ENCODE data around the gene HYAL3. TPM values are rescaled to one million over a fixed set of nuclear protein-coding genes. Genes with fewer than 3 reads are reported as not detected.
A peak's percentile ranks its signal among the peaks of the same experiment; 100 is the strongest.

Gene HYAL3
- total and polyA plus RNA-seq, 2 of the 13 experiments (the other 11 are each of a cell fraction or from before 2014, with no cell fraction given) = 5.5 to 10.4 TPM

- TF ChIP-seq ELF3 (CRISPR knock-in tag; IDR thresholded peaks at IDR 0.05) = no peak
- TF ChIP-seq POLR2AphosphoS2 (IDR thresholded peaks at IDR 0.05; ENCODE audit: low read depth, low read length) = 0 out of 2 replicates have a peak, but pooled peaks have one; percentile 6
- no peak for TF ChIP-seq ZNF850 (CRISPR knock-in tag; conservative IDR thresholded peaks at IDR 0.05)
- TF ChIP-seq ELF4 (CRISPR knock-in tag; IDR thresholded peaks at IDR 0.05; ENCODE audit: borderline replicate concordance) = peak; percentile 15; the same call in 1 of the 2 replicates
- no peak for TF ChIP-seq KDM5B (CRISPR knock-in tag; IDR thresholded peaks at IDR 0.05; ENCODE audit: borderline replicate concordance)
- TF ChIP-seq ZNF484 (CRISPR knock-in tag; IDR thresholded peaks at IDR 0.05; ENCODE audit: borderline replicate concordance, low read depth) = 0 out of 2 replicates have a peak, but pooled peaks have one; percentile 9
- peak in 1 of 2 experiments; percentile 5; a peak in 1 of 4 replicates for TF ChIP-seq POLR2A (IDR thresholded peaks at IDR 0.05; ENCODE audit: insufficient read depth in 1 of 2, low read depth in 2 of 2, low read length in 2 of 2)
- TF ChIP-seq ZNF547 (CRISPR knock-in tag; IDR thresholded peaks at IDR 0.05) = 0 out of 2 replicates have a peak, but pooled peaks have one; percentile 2
- TF ChIP-seq, protein P1, sequence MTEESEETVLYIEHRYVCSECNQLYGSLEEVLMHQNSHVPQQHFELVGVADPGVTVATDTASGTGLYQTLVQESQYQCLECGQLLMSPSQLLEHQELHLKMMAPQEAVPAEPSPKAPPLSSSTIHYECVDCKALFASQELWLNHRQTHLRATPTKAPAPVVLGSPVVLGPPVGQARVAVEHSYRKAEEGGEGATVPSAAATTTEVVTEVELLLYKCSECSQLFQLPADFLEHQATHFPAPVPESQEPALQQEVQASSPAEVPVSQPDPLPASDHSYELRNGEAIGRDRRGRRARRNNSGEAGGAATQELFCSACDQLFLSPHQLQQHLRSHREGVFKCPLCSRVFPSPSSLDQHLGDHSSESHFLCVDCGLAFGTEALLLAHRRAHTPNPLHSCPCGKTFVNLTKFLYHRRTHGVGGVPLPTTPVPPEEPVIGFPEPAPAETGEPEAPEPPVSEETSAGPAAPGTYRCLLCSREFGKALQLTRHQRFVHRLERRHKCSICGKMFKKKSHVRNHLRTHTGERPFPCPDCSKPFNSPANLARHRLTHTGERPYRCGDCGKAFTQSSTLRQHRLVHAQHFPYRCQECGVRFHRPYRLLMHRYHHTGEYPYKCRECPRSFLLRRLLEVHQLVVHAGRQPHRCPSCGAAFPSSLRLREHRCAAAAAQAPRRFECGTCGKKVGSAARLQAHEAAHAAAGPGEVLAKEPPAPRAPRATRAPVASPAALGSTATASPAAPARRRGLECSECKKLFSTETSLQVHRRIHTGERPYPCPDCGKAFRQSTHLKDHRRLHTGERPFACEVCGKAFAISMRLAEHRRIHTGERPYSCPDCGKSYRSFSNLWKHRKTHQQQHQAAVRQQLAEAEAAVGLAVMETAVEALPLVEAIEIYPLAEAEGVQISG (CRISPR knock-in tag; IDR thresholded peaks at IDR 0.05) = 0 out of 2 replicates have a peak, but pooled peaks have one; percentile 4
- no peak for TF ChIP-seq TRIM22 (IDR thresholded peaks at IDR 0.05)
- TF ChIP-seq, protein P2, sequence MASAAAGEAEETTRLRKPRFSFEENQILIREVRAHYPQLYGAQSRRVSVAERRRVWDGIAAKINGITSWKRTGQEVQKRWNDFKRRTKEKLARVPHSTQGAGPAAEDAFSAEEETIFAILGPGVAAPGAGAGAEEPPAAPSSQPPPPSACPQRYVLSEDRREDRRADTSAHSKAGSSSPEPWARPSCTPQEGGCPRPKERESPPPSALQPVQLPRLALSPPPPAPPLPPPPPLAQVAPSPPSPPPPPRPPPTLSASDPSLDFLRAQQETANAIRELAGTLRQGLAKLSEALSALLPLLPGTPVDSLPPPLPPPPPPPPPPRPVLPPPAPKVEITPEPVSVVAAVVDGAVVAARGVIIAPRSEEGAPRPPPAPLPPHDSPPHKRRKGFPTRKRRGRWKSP (CRISPR knock-in tag; IDR thresholded peaks at IDR 0.05) = peak; percentile 19; the same call in 1 of the 2 replicates
- peak; percentile 26; the same call in 1 of the 2 replicates for TF ChIP-seq NRL (CRISPR knock-in tag; IDR thresholded peaks at IDR 0.05; ENCODE audit: borderline replicate concordance)
- TF ChIP-seq SP4 (CRISPR knock-in tag; IDR thresholded peaks at IDR 0.05) = peak; percentile 68; the same call in 1 of the 2 replicates
- TF ChIP-seq, protein P3, sequence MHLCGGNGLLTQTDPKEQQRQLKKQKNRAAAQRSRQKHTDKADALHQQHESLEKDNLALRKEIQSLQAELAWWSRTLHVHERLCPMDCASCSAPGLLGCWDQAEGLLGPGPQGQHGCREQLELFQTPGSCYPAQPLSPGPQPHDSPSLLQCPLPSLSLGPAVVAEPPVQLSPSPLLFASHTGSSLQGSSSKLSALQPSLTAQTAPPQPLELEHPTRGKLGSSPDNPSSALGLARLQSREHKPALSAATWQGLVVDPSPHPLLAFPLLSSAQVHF (CRISPR knock-in tag; IDR thresholded peaks at IDR 0.05) = 0 out of 2 replicates have a peak, but pooled peaks have one; percentile 25
- TF ChIP-seq SRSF4 (IDR thresholded peaks at IDR 0.05; ENCODE audit: low read depth, low read length, poor library complexity, severe bottlenecking) = no peak
- 0 out of 2 replicates have a peak, but pooled peaks have one; percentile 6 for TF ChIP-seq TFAP4 (IDR thresholded peaks at IDR 0.05; ENCODE audit: borderline replicate concordance, low read depth)
- no peak for TF ChIP-seq EEA1 (CRISPR knock-in tag; IDR thresholded peaks at IDR 0.05; ENCODE audit: borderline replicate concordance)
- TF ChIP-seq, protein P4, sequence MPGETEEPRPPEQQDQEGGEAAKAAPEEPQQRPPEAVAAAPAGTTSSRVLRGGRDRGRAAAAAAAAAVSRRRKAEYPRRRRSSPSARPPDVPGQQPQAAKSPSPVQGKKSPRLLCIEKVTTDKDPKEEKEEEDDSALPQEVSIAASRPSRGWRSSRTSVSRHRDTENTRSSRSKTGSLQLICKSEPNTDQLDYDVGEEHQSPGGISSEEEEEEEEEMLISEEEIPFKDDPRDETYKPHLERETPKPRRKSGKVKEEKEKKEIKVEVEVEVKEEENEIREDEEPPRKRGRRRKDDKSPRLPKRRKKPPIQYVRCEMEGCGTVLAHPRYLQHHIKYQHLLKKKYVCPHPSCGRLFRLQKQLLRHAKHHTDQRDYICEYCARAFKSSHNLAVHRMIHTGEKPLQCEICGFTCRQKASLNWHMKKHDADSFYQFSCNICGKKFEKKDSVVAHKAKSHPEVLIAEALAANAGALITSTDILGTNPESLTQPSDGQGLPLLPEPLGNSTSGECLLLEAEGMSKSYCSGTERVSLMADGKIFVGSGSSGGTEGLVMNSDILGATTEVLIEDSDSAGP (CRISPR knock-in tag; IDR thresholded peaks at IDR 0.05; ENCODE audit: borderline replicate concordance) = no peak
- no peak for TF ChIP-seq ZKSCAN8 (CRISPR knock-in tag; IDR thresholded peaks at IDR 0.05; ENCODE audit: borderline replicate concordance)
These were observed 3.1 kb upstream of the HYAL3 start (continued) for GRCh38 chr3:50302095-50303012.
